GM23338 (cell line): ENCODE data around the gene DAPK1. TPM values are rescaled to one million over a fixed set of nuclear protein-coding genes. Genes with fewer than 3 reads are reported as not detected.

ENCODE experiments used
- ATAC-seq: fragments of 200-7000 bp; cut with Tn5 transposase; 3 replicates; pipeline ENCODE4 v1.9.1; 2020
- DNase-seq: peaks from one replicate; pipeline ENCODE4 v3.0.0-alpha.2; 2015; ENCODE audit warnings: low spot score
- H2AFZ ChIP-seq: fragments of 200-600 bp; sonication (generic); 2 replicates; pipeline ENCODE4 v1.8.0; 2016; ENCODE audit warnings: antibody characterized with exemption, mild to moderate bottlenecking, moderate library complexity
- H3F3A ChIP-seq: fragments of 200-600 bp; sonication (generic); replicated peaks from 2 replicates; pipeline ENCODE4 v1.8.0; 2017; ENCODE audit warnings: antibody characterized with exemption, mixed run types, low read depth
- H3K27ac ChIP-seq: fragments of 200-600 bp; sonication (generic); 2 replicates; pipeline ENCODE4 v1.6.1; 2016; ENCODE audit warnings: low read depth
- H3K27me3 ChIP-seq: fragments of 200-600 bp; sonication (generic); 2 replicates; pipeline ENCODE4 v1.8.0; 2016; ENCODE audit warnings: mild to moderate bottlenecking, mixed run types, moderate library complexity; ENCODE audit not compliant: insufficient read depth
- H3K36me3 ChIP-seq: fragments of 200-600 bp; sonication (generic); 2 replicates; pipeline ENCODE4 v1.8.0; 2016; ENCODE audit warnings: mild to moderate bottlenecking; ENCODE audit not compliant: insufficient read depth
- H3K4me1 ChIP-seq: fragments of 200-600 bp; sonication (generic); 2 replicates; pipeline ENCODE4 v1.8.0; 2016; ENCODE audit warnings: mild to moderate bottlenecking, moderate library complexity; ENCODE audit not compliant: insufficient read depth
- H3K4me2 ChIP-seq: fragments of 200-600 bp; sonication (generic); 2 replicates; pipeline ENCODE4 v1.7.1; 2017; ENCODE audit warnings: mixed run types
- H3K4me3 ChIP-seq: fragments of 200-600 bp; sonication (generic); 2 replicates; pipeline ENCODE4 v1.6.1; 2016; ENCODE audit warnings: mixed run types
- H3K79me2 ChIP-seq: fragments of 200-600 bp; sonication (generic); replicated peaks from 2 replicates; pipeline ENCODE4 v1.8.0; 2017; ENCODE audit warnings: mild to moderate bottlenecking; ENCODE audit not compliant: insufficient read depth
- H3K9me2 ChIP-seq: fragments of 200-600 bp; sonication (generic); 2 replicates; pipeline ENCODE4 v1.8.0; 2017; ENCODE audit not compliant: insufficient read depth
- H4K20me1 ChIP-seq: fragments of 200-600 bp; sonication (generic); replicated peaks from 2 replicates; pipeline ENCODE4 v1.8.0; 2017; ENCODE audit warnings: mild to moderate bottlenecking; ENCODE audit not compliant: insufficient read depth
- H3K27ac Mint-ChIP-seq: 2 replicates; pipeline ENCODE4 v1.8.0; 2020; ENCODE audit warnings: inconsistent platforms, mild to moderate bottlenecking, moderate library complexity, mixed read lengths
- H3K27me3 Mint-ChIP-seq: 3 replicates; pipeline ENCODE4 v1.8.0; 2022; ENCODE audit warnings: low read depth, mild to moderate bottlenecking, moderate library complexity, mixed read lengths, inconsistent platforms; ENCODE audit not compliant: insufficient read depth, poor library complexity
- H3K36me3 Mint-ChIP-seq: 3 replicates; pipeline ENCODE4 v1.8.0; 2021; ENCODE audit warnings: low read depth, mild to moderate bottlenecking, inconsistent platforms, moderate library complexity, mixed read lengths
- H3K4me1 Mint-ChIP-seq: 3 replicates; pipeline ENCODE4 v1.8.0; 2020; ENCODE audit warnings: mild to moderate bottlenecking, inconsistent platforms, mixed read lengths
- H3K4me3 Mint-ChIP-seq: 3 replicates; pipeline ENCODE4 v1.8.0; 2021; ENCODE audit warnings: moderate library complexity, mild to moderate bottlenecking, inconsistent platforms, mixed read lengths
- H3K9me3 Mint-ChIP-seq: 3 replicates; pipeline ENCODE4 v1.8.0; 2020; ENCODE audit warnings: moderate library complexity, mild to moderate bottlenecking, inconsistent platforms, mixed read lengths
- CREB1 ChIP-seq: fragments of 250-450 bp; sonication (Bioruptor Pico); IDR thresholded peaks from 2 replicates; pipeline ENCODE4 v1.5.0; 2020; ENCODE audit warnings: low read depth, mild to moderate bottlenecking, moderate library complexity
- CTCF ChIP-seq, 2 experiments: fragments of 200-600 bp in 1 of 2; sonication (generic) in 1 of 2; conservative IDR thresholded peaks; 2 replicates each; pipeline versions ENCODE4 v1.5.1 to v1.6.1; 2016 to 2017; ENCODE audit warnings: antibody characterized with exemption in 2 of 2, low read depth in 2 of 2, mild to moderate bottlenecking in 2 of 2, moderate library complexity in 1 of 2
- ETS1 ChIP-seq: IDR thresholded peaks from 2 replicates; pipeline ENCODE4 v1.6.1; 2016; ENCODE audit warnings: antibody characterized with exemption
- EZH2 ChIP-seq: fragments of 200-600 bp; sonication (generic); IDR thresholded peaks from one replicate; pipeline ENCODE4 v1.8.0; 2017; ENCODE audit warnings: antibody characterized with exemption, mild to moderate bottlenecking, low read depth; ENCODE audit not compliant: unreplicated experiment
- EZH2phosphoT487 ChIP-seq: fragments of 200-600 bp; sonication (generic); IDR thresholded peaks from one replicate; pipeline ENCODE4 v1.8.1; 2018; ENCODE audit warnings: antibody characterized with exemption; ENCODE audit not compliant: unreplicated experiment
- JUNB ChIP-seq: IDR thresholded peaks from one replicate; pipeline ENCODE4 v1.6.1; 2016; ENCODE audit warnings: antibody characterized with exemption; ENCODE audit not compliant: unreplicated experiment
- NANOG ChIP-seq: IDR thresholded peaks from 2 replicates; pipeline ENCODE4 v1.6.1; 2016; ENCODE audit warnings: antibody characterized with exemption, borderline replicate concordance
- POLR2AphosphoS5 ChIP-seq: IDR thresholded peaks from 2 replicates; pipeline ENCODE4 v1.6.1; 2016; ENCODE audit warnings: antibody characterized with exemption, low read depth
- REST ChIP-seq: IDR thresholded peaks from one replicate; pipeline ENCODE4 v1.6.1; 2018; ENCODE audit warnings: antibody characterized with exemption; ENCODE audit not compliant: unreplicated experiment
- STAT1 ChIP-seq: IDR thresholded peaks from one replicate; pipeline ENCODE4 v1.6.1; 2016; ENCODE audit warnings: antibody characterized with exemption; ENCODE audit not compliant: unreplicated experiment
- ZNF114 ChIP-seq: fragments of 250-450 bp; sonication (Bioruptor Pico); IDR thresholded peaks from 2 replicates; pipeline ENCODE4 v1.5.0; 2020; ENCODE audit warnings: mild to moderate bottlenecking, moderate library complexity
- ZNF331 ChIP-seq: fragments of 250-450 bp; sonication (Bioruptor Pico); IDR thresholded peaks from 2 replicates; pipeline ENCODE4 v1.5.0; 2020; ENCODE audit warnings: low read depth, mild to moderate bottlenecking, moderate library complexity
- polyA plus RNA-seq: library from polyadenylated mRNA; unstranded; fragments of >200 nt; fragmentation: Nextera tagmentation; extraction: Ambion mirVana; gene quantifications from 2 replicates; pipeline ENCODE4 v1.2.1, GENCODE V29; 2016
- total RNA-seq: library from RNA; depleted of rRNA; stranded (reverse); fragments of >200 nt; shearing (Covaris generic); gene quantifications from 2 replicates; pipeline ENCODE4 v1.2.3, GENCODE V29; 2014
- TF ChIP-seq, protein P1 (sequence below): fragments of 250-450 bp; sonication (Bioruptor Pico); IDR thresholded peaks from 2 replicates; pipeline ENCODE4 v1.5.0; 2020; ENCODE audit warnings: mild to moderate bottlenecking, moderate library complexity

DAPK1 gene
- total and polyA plus RNA-seq, 2 experiments from 2014 or later: 37.0 to 134 TPM

DNA sequence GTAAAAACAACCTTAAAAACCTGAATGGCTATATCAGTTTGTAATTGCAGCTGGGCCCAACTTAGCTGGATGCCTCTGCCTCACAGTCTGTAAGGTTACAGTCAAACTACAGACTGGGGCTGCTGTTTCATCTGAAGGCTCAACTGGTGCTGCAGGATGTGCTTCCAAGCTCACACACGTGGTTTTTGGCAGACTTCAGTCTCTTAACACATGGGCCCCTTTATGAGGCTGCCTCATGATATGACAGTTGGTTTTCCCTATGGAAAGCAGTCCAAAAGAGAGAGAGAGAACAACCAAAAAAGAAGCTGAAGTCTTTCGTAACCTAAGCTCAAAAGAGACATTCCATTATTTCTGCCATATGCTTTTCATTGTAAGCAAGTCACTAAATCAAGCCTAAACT, 255.6 kb downstream of the DAPK1 start:
- no peak for ATAC-seq

More for the DNA sequence above, 255.6 kb downstream of the DAPK1 start:
- H3K4me1 ChIP-seq: no peaks in the 10 kb centered on the region
- no peak overlapping the region for H3K4me3 ChIP-seq
- no peaks in the 10 kb centered on the region for H3K79me2 ChIP-seq
- Mint-ChIP-seq H3K27me3 (peaks cover 5% of the 10 kb centered on the region), H3K4me1 (peaks cover 10% of the 10 kb centered on the region), H3K4me3 (no peak overlapping the region), H3K27ac (no peak overlapping the region), H3K9me3 (peaks cover 13% of the 10 kb centered on the region), H3K36me3 (no peaks in the 10 kb centered on the region)
- no peaks in the 10 kb centered on the region; the same call in 1 of the 2 replicates for H3K36me3 ChIP-seq
- no peak for DNase-seq
- H3K27ac ChIP-seq: no peak overlapping the region
- no peak overlapping the region for H3K4me2 ChIP-seq
- H2AFZ ChIP-seq: no peak overlapping the region
- no peaks in the 10 kb centered on the region for H3K9me2 ChIP-seq
- no peaks in the 10 kb centered on the region for H3K27me3 ChIP-seq
- no peaks in the 10 kb centered on the region for H4K20me1 ChIP-seq
- TF ChIP-seq, protein P1, sequence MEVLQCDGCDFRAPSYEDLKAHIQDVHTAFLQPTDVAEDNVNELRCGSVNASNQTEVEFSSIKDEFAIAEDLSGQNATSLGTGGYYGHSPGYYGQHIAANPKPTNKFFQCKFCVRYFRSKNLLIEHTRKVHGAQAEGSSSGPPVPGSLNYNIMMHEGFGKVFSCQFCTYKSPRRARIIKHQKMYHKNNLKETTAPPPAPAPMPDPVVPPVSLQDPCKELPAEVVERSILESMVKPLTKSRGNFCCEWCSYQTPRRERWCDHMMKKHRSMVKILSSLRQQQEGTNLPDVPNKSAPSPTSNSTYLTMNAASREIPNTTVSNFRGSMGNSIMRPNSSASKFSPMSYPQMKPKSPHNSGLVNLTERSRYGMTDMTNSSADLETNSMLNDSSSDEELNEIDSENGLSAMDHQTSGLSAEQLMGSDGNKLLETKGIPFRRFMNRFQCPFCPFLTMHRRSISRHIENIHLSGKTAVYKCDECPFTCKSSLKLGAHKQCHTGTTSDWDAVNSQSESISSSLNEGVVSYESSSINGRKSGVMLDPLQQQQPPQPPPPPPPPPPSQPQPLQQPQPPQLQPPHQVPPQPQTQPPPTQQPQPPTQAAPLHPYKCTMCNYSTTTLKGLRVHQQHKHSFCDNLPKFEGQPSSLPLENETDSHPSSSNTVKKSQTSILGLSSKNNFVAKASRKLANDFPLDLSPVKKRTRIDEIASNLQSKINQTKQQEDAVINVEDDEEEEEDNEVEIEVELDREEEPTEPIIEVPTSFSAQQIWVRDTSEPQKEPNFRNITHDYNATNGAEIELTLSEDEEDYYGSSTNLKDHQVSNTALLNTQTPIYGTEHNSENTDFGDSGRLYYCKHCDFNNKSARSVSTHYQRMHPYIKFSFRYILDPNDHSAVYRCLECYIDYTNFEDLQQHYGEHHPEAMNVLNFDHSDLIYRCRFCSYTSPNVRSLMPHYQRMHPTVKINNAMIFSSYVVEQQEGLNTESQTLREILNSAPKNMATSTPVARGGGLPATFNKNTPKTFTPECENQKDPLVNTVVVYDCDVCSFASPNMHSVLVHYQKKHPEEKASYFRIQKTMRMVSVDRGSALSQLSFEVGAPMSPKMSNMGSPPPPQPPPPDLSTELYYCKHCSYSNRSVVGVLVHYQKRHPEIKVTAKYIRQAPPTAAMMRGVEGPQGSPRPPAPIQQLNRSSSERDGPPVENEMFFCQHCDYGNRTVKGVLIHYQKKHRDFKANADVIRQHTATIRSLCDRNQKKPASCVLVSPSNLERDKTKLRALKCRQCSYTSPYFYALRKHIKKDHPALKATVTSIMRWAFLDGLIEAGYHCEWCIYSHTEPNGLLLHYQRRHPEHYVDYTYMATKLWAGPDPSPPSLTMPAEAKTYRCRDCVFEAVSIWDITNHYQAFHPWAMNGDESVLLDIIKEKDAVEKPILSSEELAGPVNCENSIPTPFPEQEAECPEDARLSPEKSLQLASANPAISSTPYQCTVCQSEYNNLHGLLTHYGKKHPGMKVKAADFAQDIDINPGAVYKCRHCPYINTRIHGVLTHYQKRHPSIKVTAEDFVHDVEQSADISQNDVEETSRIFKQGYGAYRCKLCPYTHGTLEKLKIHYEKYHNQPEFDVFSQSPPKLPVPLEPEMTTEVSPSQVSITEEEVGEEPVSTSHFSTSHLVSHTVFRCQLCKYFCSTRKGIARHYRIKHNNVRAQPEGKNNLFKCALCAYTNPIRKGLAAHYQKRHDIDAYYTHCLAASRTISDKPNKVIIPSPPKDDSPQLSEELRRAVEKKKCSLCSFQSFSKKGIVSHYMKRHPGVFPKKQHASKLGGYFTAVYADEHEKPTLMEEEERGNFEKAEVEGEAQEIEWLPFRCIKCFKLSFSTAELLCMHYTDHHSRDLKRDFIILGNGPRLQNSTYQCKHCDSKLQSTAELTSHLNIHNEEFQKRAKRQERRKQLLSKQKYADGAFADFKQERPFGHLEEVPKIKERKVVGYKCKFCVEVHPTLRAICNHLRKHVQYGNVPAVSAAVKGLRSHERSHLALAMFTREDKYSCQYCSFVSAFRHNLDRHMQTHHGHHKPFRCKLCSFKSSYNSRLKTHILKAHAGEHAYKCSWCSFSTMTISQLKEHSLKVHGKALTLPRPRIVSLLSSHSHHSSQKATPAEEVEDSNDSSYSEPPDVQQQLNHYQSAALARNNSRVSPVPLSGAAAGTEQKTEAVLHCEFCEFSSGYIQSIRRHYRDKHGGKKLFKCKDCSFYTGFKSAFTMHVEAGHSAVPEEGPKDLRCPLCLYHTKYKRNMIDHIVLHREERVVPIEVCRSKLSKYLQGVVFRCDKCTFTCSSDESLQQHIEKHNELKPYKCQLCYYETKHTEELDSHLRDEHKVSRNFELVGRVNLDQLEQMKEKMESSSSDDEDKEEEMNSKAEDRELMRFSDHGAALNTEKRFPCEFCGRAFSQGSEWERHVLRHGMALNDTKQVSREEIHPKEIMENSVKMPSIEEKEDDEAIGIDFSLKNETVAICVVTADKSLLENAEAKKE (CRISPR knock-in tag): no peak
- TF ChIP-seq STAT1 (no peak), CREB1 (no peak), ZNF114 (no peak), ZNF331 (no peak), CTCF (conservative IDR thresholded peaks at IDR 0.05; ENCODE audit: low read depth in 2 of 2) (no peak), JUNB (no peak), EZH2phosphoT487 (no peak), REST (no peak), EZH2 (no peak), ETS1 (no peak), NANOG (no peak), POLR2AphosphoS5 (no peak)
- no peaks in the 10 kb centered on the region for H3F3A ChIP-seq
